Breast epithelium (tissue), 3 donors: ENCODE data around the gene GOLT1A.

ENCODE experiments used
- POLR2A ChIP-seq: fragments of 450-650 bp; IDR thresholded peaks from one replicate; pipeline ENCODE4 v1.6.1; 2016; ENCODE audit warnings: antibody characterized with exemption, mild to moderate bottlenecking, moderate library complexity
- POLR2AphosphoS5 ChIP-seq, 3 donors: sonication (generic); formaldehyde crosslinking; IDR thresholded peaks; one replicate each; pipeline ENCODE4 v1.6.1; 2017; ENCODE audit warnings: antibody characterized with exemption in 3 of 3
- TF ChIP-seq, protein P1 (sequence below), 3 donors: fragments of 450-650 bp; IDR thresholded peaks; one replicate each; pipeline ENCODE4 v1.5.1; 2016 to 2017; ENCODE audit warnings: antibody characterized with exemption in 3 of 3, mild to moderate bottlenecking in 3 of 3, moderate library complexity in 3 of 3

DNA sequence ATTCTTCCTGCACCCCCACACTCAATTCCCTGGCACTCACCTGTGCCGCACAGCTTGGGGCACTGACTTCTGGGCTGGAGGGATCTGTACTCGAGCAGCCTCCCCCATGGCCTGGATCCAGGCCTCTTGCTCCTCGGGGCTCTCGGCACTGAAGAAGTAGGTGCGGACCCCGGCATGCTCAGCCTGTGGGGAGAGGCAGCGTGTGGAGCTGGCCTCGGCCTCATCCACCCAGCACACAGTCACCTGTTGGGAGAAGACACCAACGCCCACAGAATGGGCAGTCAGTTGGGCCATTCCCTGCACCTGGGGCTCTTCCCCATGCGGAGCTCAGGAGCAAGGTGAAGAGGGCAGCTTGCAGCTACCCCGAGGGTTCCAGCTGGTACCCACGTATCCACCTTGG lies 47.5 kb upstream of the GOLT1A start:
- TF ChIP-seq POLR2A (no peak), POLR2AphosphoS5 (IDR thresholded peaks at IDR 0.05) (no peak)
- TF ChIP-seq, protein P1, sequence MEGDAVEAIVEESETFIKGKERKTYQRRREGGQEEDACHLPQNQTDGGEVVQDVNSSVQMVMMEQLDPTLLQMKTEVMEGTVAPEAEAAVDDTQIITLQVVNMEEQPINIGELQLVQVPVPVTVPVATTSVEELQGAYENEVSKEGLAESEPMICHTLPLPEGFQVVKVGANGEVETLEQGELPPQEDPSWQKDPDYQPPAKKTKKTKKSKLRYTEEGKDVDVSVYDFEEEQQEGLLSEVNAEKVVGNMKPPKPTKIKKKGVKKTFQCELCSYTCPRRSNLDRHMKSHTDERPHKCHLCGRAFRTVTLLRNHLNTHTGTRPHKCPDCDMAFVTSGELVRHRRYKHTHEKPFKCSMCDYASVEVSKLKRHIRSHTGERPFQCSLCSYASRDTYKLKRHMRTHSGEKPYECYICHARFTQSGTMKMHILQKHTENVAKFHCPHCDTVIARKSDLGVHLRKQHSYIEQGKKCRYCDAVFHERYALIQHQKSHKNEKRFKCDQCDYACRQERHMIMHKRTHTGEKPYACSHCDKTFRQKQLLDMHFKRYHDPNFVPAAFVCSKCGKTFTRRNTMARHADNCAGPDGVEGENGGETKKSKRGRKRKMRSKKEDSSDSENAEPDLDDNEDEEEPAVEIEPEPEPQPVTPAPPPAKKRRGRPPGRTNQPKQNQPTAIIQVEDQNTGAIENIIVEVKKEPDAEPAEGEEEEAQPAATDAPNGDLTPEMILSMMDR (IDR thresholded peaks at IDR 0.05), result no peak
